Astrocyte (in vitro differentiated cells and primary cell): ENCODE results near the gene DISC1.

Experiments
- EZH2 ChIP-seq: IDR thresholded peaks from 2 replicates; pipeline ENCODE4 v1.6.1; 2012; ENCODE audit warnings: mild to moderate bottlenecking, low read length, inconsistent platforms; ENCODE audit not compliant: insufficient read depth
- TF ChIP-seq, protein P1 (sequence below): IDR thresholded peaks from 2 replicates; pipeline ENCODE4 v1.5.1; 2011; ENCODE audit warnings: low read depth, mild to moderate bottlenecking, inconsistent platforms, low read length, moderate library complexity; ENCODE audit not compliant: insufficient read depth

- TF ChIP-seq, protein P1, sequence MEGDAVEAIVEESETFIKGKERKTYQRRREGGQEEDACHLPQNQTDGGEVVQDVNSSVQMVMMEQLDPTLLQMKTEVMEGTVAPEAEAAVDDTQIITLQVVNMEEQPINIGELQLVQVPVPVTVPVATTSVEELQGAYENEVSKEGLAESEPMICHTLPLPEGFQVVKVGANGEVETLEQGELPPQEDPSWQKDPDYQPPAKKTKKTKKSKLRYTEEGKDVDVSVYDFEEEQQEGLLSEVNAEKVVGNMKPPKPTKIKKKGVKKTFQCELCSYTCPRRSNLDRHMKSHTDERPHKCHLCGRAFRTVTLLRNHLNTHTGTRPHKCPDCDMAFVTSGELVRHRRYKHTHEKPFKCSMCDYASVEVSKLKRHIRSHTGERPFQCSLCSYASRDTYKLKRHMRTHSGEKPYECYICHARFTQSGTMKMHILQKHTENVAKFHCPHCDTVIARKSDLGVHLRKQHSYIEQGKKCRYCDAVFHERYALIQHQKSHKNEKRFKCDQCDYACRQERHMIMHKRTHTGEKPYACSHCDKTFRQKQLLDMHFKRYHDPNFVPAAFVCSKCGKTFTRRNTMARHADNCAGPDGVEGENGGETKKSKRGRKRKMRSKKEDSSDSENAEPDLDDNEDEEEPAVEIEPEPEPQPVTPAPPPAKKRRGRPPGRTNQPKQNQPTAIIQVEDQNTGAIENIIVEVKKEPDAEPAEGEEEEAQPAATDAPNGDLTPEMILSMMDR: peak; percentile 90
- TF ChIP-seq EZH2: no peak
These were observed 240.1 kb downstream of the DISC1 start for GRCh38 chr1:231866392-231867331.
